Epithelial cell of proximal tubule (primary cell): ENCODE data around the gene POU5F2. TPM values are rescaled to one million over a fixed set of nuclear protein-coding genes. Genes with fewer than 3 reads are reported as not detected.

Experiments
- DNase-seq: peaks from one replicate; pipeline ENCODE4 v3.0.0-alpha.2; 2011; ENCODE audit warnings: low read depth
- H3K4me3 ChIP-seq: 2 replicates; pipeline ENCODE4 v1.5.1; 2011; ENCODE audit warnings: low read depth, mild to moderate bottlenecking, low read length
- CTCF ChIP-seq: conservative IDR thresholded peaks from 2 replicates; pipeline ENCODE4 v1.5.1; 2012; ENCODE audit warnings: low read depth, mild to moderate bottlenecking, low read length
- total RNA-seq: library from RNA; depleted of rRNA; stranded (reverse); fragments of >200 nt; gene quantifications from 2 replicates; pipeline ENCODE4 v1.2.3, GENCODE V29; 2015

The POU5F2 gene
- total RNA-seq, 1 donor from 2014 or later: 0.12 TPM

GRCh38 chr5:93731987-93732386, 9.4 kb downstream of the POU5F2 start:
- no peak overlapping the region for H3K4me3 ChIP-seq
- no peak for TF ChIP-seq CTCF
- DNase-seq: no peak

GRCh38 chr5:93726595-93726994, 14.8 kb downstream of the POU5F2 start:
- DNase-seq: no peak
- TF ChIP-seq CTCF: no peak
- no peak overlapping the region for H3K4me3 ChIP-seq

- no peak overlapping the region for H3K4me3 ChIP-seq
- no peak for DNase-seq
Observed at GRCh38 chr5:93724791-93725190, 16.6 kb downstream of the POU5F2 start.

GRCh38 chr5:93723681-93724080, 17.7 kb downstream of the POU5F2 start:
- H3K4me3 ChIP-seq: no peak overlapping the region
- no peak for DNase-seq
- no peak for TF ChIP-seq CTCF

More at GRCh38 chr5:93724791-93725190, 16.6 kb downstream of the POU5F2 start:
- TF ChIP-seq CTCF: no peak

- no peak for TF ChIP-seq CTCF
- no peak for DNase-seq
Observed at GRCh38 chr5:93723005-93723404, 18.4 kb downstream of the POU5F2 start.

GRCh38 chr5:93722588-93722987, 18.8 kb downstream of the POU5F2 start:
- no peak overlapping the region for H3K4me3 ChIP-seq
- DNase-seq: no peak
- TF ChIP-seq CTCF: no peak

More at GRCh38 chr5:93723005-93723404, 18.4 kb downstream of the POU5F2 start:
- no peak overlapping the region for H3K4me3 ChIP-seq

GRCh38 chr5:93721511-93721910, 19.9 kb downstream of the POU5F2 start:
- TF ChIP-seq CTCF: no peak
- H3K4me3 ChIP-seq: no peak overlapping the region
- peak; percentile 45 for DNase-seq
